GM18951 (cell line): ENCODE measurements around the gene PLPP3.

Experiments used
- POLR2A ChIP-seq: IDR thresholded peaks from 4 replicates; pipeline ENCODE4 v1.6.1; 2011; ENCODE audit warnings: mild to moderate bottlenecking; ENCODE audit not compliant: insufficient read length, insufficient read depth; ENCODE audit errors: extremely low read depth
- in situ Hi-C: fragments of 300-500 bp; cut with MboI; formaldehyde crosslinking; loops from one replicate; pipeline ENCODE4 v1.12.0; 2022; ENCODE audit warnings: low sequenced_read_pairs, mixed read lengths, inconsistent platforms; ENCODE audit not compliant: unreplicated experiment

The PLPP3 gene

DNA sequence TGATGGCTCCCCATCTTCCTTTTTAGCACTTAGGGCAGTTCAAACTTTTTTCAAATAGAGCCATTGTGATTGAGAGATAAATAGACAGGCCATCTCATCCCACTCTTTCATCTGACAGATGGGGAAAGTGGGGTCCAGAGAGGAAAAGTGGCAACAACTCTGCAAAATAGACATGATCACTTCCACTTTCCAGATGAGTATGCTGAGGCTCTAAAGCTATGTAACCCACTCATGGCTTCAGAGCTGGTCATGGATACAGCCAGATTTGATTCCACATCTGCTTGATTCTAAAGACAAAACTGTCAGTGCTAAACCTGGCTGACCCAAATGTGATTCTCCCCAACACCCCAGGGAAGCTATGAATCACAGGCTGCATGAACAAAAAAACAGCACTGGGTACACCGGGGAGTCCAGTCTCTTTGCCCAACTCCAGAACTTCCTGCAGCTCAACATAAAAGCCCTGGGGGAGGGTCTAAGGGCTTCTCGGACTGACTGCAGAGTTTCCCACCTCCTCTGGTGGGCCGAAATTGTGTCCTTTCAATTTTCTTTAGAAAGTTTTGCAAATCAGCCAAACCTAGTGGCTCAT is 59.3 kb downstream of the PLPP3 start:
- in situ Hi-C loops = no loop called here
- no peak for TF ChIP-seq POLR2A

DNA sequence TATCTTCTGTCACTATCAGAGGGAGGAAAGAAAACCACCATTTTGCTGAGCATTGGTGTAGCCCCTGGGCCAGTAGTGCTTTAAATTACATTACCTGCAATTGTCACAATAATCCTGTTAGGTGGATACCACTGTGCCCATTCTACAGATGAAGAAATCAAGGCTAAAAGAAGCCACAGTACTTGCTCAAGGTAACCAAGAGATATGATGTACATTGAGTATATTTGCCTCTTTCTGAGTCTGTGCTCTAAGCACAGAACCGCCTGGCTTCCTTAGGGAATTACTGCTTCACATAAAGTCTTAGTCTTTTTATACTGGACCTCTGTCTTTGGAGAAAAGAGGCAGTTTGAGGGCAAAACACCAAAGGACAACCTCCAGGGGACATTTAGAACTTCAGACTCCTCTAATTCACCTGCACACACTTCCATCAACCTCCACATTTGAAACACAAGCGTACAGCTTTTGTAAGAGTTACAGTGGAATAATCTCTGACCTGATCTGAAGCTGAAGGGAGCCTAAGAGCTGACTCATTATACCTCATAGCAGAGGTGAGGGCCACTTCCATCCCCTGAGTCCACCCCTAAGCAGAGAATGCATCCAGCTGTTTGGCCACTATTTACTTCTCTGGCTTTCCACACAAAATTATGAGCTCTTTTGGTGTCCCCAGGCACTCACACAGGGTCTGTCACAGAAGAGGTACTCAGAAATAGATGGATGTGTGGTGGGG is 61.8 kb downstream of the PLPP3 start:
- TF ChIP-seq POLR2A = no peak
- in situ Hi-C loops = no loop called here

DNA sequence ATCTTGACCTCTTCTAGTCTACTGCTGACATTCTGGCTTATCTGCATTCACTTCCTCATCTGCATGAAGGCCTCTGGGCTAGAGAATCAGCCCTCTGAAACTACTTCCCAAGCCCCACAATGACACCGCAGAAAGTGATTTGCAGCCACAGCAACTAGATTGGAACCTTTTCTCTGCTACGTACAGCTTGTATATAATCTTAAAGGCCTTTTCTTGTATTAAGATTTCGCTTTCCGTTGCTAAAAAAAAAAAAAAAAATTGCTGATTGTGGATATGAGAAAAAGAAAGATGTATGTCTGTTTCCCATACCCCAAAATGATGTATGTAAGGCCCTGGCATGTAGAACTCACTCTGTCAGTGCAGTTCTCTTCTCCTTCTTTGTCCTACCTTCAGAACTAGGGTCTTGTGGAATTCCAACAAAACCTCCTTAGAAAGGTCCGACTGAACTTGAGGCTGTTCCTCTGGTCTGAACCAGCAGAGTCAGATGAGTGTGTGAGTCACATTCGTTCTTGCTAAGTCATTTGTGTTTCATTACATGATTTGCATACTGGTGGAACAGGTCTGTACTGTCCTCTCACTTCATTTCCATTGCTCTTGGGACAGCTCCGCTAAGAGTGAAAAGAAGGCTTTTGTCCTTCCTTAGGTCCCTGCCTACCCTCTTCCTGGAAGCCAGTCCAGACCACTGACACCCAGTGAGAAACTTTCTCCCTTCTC is 62.7 kb downstream of the PLPP3 start:
- in situ Hi-C loops = no loop called here
- TF ChIP-seq POLR2A = no peak

DNA sequence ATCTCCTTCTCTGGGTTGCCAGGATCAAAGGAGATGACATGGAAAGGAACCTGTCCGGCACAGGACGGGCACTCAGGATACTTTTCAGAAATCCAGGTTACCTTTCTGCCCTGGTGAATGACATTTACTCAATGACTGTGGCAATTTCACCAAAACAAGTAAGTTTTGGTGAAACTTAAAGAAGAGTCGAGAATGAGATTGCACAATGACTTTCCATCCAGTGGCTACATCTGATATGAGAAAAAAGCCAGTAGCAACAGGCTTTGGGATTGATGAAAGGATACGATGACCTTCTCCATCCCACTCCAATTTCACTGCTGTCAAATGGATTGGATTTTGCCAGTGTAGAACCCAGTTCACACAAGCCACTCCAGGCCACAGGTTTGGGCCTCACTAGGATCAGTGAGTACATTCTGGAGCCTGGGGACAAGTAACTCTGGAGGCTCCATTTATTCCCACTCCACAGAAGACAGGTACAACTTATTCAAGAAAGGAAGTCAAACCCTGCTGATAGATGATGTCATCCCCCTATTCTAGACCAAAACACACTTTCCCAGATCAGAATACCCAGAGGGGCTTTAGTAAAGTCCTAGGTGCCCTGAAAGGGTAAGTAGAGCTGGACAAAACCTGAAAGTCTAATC is 63.3 kb downstream of the PLPP3 start:
- in situ Hi-C loops = no loop called here
- TF ChIP-seq POLR2A = no peak

DNA sequence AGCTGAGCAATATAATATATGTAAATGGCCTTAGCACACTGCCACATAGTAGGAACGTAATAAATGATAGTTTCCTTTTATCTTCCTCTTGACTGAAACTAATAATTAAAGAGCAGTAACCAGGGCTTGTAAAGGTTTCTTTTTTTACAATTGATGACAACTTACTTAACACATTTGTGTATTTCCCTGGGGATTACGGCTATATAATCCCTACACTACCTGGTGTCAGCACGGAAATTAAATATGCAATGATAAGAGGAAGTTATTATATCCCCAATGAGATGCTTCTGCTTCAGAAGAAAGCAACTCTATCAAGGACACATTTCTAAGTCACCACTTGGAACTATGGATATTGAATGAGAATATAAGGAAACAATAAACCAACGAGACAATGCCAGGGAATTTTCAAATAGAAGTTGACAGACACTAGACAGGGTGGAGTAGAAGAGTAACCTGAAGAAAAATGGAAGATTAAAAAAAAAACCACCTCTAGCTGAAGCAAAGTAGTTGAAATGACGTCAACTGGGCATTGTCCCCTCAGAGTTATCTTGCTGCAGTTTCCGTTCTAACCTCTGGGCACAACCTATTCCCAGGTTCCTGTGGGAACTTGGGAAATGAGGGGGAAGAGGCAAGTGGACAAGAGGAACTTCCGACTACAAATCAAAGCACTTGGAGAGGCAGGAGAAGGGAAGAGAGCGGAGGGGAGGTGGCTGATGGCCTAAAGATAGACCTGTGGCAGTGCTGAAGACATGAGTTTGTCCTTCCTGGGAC is 66.5 kb downstream of the PLPP3 start:
- TF ChIP-seq POLR2A = no peak
- in situ Hi-C loops = no loop called here

DNA sequence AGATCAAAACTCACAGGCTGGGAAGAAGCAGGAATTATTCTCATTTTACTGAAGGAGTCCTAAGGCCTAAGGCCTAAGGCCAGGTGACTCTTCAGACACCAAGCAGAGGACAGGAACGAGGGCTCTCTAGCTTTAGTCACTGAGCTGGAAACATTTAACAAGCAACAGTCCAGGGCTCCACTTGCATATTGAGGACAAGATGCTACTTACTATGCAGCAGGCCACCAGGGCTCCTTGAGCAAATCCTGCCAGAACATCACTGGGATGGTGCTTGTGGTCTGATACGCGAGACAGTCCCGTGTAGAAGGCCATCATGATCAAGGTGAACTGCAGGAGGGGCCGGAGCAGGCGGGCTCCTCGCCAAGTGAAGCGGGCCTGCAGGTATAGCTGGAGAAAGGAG is 67.6 kb downstream of the PLPP3 start:
- in situ Hi-C loops = no loop called here
- TF ChIP-seq POLR2A = no peak

DNA sequence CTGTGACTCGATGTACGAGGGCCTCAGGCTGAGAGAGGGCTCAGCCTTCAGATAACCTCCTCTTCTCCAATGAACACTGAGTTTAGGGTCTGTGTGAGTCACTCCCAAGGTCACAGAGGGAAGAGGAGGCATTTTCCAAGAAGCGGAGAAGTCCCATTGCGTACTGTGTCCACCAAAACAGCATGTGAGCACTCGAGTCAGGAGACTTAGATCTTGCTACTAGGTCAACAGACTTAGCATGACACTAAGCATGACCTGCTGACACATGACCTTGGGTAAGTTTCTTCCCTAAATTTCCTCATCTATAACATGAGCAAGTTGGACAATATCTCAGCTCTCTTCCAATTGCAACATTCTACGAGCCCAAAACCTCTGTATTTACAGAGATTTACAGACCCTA is 68.0 kb downstream of the PLPP3 start:
- no peak for TF ChIP-seq POLR2A
- in situ Hi-C loops = no loop called here

DNA sequence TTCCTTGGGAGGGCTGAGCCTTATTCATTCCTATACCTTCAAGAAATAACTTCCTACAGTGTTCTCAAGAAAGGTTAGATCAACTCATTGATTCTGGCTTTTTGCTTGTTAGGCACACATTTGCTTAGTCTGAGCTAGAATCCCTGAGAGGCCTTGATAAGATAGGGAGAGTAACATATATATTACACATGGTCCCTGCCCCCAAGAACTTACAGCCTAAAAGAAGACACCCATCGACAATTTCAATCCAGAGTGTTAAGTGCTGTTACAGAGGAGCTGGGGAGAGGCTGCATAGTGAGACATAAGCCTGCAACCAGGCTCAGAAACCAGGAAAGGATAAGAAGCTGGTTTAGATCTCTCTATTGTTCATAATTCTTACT is 68.7 kb downstream of the PLPP3 start:
- no peak for TF ChIP-seq POLR2A

DNA sequence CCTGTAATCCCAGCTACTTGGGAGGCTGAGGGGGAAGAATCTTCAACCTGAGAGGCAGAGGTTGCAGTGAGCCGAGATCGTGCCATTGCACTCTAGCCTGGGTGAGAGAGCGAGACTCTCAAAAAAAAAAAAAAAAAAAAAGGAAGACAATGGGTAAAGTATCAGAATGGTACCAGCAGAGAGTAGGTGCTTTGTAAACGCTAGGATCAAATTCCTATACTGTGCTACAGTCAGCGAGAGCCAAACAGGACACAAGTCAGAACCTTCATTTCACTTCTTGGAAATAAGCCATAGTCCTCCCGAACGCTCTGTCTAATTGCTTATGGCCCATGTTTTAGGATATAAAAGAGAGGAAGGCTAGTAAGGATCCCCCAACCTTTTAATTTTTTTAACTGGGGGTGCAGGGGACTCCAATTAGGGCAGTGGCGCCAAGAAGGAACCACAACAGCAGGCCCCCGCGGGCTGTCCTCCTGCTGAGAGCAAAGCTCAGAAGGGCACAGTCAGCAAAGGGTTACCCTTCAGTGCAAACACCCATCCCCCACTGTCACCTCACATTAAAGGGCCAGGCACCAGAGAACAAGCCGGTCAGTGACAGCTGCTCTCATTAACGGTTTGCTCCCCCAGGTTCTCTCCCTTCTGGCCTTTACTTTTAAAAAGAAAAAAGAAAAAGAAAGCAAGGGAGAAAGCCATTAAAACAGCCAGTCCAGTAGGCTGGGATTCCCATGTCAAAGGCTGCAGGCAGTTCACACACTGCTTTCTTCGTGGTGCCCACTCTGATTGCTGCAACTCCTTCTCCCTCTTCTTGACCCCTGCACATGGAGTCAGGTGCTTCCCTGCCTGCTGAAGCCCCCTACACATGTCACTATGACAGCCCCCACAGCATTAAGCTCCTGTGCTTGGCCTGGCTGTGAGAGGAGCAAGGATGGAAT is 69.4 kb downstream of the PLPP3 start:
- TF ChIP-seq POLR2A = no peak
- in situ Hi-C loops = no loop called here

More for the DNA sequence above, 68.7 kb downstream of the PLPP3 start:
- in situ Hi-C loops = no loop called here

DNA sequence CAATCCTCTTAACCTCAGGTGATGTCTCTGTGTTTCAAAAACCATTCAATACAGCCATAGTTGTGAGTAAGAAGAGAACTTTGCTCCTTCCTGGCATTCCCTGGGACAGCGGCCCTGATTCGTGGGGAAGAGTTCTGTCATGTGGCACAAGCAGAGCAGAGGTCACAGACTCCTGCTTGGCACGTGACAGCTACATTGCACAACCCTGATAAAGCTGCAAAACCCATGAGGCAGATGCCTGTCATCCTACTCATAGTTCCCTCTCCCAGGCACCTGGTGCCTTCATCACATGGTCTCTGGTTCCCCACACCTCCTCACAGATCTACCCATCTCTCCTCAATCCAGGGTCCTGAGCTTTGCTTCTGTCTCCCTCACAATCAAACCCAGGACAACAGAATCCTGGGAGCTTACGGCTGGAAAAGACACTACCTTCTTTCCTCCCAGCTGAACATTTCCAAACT is 70.8 kb downstream of the PLPP3 start:
- no peak for TF ChIP-seq POLR2A
- in situ Hi-C loops = no loop called here

DNA sequence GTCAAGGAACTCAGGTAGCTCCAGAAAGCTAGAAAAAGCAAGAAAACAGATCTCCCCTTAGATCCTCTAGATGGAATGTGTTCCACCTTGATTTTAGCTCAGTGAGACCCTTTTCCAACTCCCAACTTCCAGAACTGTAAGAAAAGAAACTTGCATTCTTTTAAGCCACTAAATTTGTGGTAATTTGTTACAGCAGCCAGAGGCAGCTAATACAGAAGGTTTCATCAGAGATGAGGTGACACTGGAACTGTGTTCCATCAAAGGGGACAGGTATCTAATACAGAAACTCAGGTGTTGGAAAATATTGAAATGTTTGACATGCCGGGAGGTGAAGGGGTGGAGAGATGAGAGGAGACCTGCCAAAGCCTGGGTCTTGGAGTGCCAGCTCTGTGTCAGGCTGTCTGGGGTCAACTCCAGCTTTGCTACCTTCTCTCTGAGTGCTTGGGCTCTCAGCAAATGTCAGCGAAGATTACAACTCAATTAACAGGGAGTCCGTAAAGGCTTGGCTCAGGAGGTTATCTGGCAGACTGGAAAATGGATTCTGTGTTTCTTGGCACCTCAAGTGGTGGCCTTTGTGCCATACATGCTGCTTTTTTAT is 71.3 kb downstream of the PLPP3 start:
- in situ Hi-C loops = no loop called here
- TF ChIP-seq POLR2A = no peak
